HG03025 (cell line): ENCODE data around the gene ELMOD3.
"Not testable (repeated sequence)": the region's sequence is repeated elsewhere in the genome, so short reads cannot be mapped to it uniquely, and the experiment has no call there.

ENCODE experiments used
- ATAC-seq: cut with Tn5 transposase; IDR thresholded peaks from one replicate; pipeline ENCODE4 v1.9.1; 2021; ENCODE audit warnings: mild to moderate bottlenecking, moderate library complexity; ENCODE audit not compliant: unreplicated experiment, low FRiP score

ELMOD3 gene

DNA sequence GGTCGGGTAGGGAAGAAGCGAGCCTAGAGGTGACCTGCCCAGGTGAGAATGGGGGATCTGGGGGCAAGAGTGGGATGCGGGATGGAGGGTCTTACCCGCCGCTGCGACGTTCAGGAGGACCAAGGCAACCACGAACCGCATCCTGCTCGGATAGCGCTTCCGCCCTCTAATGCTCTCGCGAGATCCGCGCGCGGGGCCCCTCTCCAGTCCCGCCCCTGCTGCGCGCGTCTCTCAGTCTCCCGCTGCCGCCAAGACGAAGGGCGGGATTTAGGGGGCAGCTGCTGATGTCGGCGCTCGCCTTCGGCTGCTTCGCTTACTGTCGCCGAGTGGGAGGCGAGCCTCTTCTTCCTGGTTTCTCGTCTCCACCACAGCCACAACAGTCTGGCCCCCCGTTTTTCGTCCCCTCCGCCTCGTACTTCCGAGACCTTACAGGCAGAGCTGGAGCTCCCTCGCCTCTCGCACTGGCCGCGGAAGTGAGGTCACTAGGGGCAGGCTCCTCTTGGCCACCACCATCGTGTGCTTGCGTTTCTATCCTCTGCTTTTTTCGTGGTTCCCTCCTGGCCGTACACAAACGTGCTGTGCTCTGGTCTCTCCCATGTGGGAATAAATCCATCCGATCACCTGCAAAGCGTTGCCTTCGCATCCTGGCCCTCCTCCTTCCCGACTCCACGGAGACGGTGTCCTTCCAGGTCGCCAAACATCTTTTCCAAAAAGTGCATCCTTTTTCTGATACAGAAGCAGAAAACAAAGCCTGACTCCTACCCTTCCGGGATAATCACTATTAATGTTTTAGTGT lies 26.5 kb upstream of the ELMOD3 start, which contains the start of gene TGOLN2:
TSS of gene TGOLN2 (minus strand) at position 168 of the 796 bp plus-strand sequence. CDS start at position 141, 27 bp downstream.
- ATAC-seq = peak; percentile 80

DNA sequence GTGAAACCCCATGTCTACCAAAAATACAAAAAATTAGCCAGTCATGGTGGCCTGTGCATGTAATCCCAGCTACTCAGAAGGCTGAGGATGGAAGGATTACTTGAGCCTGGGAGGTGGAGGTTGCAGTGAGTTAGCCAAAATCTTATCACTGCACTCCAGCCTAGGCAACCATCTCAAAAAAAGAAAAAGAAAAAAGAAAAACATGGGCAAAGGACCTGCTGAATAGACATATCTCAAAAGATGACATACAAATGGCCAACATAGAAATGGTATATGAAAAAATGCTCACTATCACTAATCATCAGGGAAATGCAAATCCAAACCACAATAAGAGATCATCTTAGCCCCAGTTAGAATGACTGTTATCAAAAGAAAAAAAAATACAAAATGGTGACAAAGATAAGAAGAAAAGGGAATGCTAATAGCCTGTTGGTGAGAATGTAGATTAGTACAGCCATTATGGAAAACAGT lies 25.4 kb upstream of the ELMOD3 start:
- ATAC-seq = no peak

DNA sequence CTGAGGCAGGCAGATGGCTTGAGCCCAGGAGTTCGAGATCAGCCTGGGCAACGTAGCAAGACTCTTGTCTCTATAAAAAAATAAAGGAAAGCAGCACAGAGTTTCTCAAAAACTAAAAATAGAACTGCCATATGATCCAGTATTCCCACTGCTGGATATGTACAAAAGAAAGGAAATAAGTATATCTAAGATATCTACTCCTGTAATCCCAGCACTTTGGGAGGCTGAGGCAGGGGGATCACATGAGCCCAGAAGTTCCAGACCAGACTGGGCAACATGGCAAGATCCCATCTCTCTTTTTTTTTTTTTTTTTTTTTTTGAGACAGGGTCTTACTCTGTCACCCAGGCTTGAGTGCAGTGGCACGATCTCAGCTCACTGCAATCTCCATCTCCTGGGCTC lies 24.9 kb upstream of the ELMOD3 start:
- ATAC-seq = not testable (repeated sequence)

DNA sequence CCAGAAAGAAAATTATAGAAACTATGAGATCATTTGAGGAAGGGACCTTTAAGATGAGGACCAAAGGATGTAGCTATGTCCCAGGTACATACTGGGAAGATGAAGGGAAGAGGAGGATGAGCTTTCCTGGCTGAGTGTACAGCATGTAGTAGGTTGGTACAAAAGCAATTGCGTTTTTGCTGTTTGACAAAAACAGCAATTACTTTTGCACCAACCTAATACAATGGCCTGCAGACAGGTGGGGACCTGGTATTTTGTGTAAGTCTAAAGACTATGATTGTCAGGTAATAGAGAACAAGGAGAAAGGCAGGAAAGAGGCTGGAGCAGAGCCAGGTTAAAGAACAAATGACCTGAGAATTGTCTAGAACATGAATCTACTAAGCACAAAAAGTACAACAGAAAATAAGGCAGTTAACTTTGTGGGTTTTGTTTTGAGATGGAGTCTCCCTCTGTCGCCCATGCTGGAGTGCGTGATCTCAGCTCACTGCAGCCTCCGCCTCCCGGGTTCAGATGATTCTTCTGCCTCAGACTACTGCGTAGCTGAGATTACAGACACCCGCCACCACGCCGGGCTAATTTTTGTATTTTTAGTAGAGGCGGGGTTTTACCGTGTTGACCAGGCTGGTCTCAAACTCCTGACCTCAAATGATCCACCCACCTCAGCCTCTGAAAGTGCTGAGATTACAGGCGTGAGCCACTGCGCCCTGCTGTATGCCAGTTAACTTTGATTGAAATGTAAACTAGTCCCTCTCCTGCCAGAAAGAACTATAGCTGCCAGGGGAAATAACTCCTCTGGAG lies 23.5 kb upstream of the ELMOD3 start:
- ATAC-seq = no peak

DNA sequence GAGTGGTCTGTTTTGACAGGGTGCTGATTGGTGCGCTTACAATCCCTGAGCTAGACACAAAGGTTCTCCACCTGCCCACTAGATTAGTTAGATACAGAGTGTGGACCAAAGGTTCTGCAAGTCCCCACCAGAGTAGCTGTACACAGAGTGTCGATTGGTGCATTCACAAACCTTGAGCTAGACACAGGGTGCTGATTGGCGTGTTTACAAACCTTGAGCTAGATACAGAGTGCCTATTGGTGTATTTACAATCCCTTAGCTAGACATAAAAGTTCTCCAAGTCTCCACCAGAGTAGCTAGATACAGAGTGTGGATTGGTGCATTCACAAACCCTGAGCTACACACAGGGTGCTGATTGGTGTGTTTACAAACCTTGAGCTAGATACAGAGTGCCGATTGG lies 20.7 kb upstream of the ELMOD3 start:
- ATAC-seq = not testable (repeated sequence)

DNA sequence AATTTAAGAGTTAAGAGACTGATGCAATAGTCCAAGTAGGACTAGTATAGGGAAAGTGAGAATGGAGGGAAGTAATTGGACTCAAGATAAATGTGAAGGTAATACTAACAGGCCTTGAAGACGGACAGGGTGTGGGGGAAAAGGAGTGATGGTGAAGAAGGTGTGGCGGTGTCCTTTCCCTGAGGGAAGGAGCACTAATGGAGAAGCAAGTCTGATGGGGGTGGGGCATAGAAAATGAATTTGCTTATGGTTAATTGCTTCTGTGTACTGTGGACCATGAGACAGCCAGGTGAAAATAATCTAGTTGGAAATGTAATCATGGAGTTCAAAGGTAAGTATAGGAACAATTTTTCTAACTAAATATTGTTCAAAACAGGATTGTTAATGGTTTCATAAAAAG lies 19.6 kb upstream of the ELMOD3 start:
- ATAC-seq = no peak

DNA sequence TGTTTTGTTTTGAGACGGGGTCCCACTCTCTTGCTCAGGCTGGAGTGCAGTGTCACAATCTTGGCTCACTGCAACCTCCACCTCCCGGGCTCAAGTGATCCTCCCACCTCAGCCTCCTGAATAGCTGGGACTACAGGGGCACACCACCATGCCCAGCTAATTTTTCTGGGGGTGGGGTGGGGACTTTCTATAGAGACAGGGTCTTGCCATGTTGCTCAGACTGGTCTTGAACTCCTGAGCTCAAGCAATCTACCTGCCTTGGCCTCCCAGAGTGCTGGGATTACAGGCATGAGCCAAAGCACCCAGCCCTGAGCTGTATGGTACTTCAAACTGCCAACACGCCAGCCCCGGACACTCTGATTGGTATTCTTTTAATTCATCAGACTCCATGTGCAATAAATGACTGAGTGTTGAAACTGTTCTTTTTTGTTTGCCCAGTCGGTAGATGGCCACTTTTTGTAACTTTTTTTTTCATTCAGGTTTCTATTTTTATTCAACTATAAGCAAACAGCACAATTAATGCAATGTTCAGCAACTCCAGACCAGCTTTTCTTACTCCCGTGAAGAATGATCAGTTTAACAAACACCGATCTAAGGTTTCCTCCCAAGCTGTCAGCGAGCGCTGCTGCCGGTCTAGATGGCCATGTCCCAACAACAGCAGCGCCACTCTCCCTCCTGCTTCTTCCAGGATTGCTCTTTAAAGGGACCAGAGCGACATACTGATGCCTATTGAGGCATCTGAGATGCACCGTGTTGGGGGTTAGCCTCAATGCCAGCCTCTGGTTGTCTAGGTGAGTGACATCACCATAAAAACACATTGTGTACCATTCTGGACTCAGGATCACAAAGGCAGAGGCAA lies 14.3 kb upstream of the ELMOD3 start:
- ATAC-seq = no peak

DNA sequence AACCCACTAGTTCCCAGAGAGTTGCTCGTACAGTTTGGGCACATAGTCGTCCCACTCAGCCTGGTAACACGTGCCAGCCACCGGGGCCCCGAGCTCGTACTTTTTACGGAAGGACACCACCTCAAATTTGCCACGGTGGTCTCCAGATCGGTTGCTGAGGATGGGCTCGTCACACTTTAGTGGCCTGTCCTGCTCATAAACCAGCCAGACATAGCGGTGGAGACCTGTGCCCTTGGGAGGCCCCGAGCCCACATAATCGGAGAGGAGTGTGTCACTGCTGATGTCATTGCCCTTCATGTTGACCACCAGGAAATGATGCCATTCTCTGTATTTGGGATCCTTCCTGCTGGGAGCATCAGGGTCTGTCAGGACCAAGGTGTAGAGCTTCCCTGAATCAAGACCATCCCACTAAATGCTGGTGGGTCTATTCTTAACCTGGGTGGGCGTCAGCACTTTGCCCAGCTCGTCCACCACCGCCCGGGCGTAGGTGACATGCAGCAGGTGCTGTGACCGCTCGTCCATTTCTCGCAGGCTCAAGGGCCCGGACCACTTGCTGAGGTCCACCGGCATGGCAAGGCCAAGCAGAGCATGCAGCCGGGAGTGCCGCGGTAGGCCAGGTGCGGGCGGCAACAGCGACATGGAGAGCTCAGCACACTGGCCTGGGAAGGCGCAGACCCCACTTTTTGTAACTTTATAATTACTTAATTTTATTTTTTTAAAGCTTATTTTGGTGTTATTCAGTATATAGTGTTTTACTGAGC lies 13.1 kb upstream of the ELMOD3 start:
- no peak for ATAC-seq

DNA sequence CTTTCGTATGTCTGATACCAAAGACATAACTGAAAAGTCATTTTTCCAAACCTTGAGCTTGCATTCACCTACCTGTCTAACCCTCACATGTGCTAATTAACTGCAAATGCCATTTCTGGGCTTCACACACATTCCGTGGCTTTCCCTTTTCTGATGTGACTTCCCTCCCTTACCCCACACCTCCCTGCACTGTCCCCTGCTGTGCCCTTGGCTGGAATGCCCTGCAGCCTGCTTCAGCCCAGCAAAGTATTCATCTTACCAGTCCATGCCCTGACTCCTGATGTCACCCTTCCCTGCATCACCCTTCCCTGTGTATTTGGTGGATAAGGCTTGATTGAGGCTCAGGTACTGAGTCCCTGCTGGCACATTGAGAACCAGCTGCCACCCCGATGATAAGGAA lies 12.4 kb upstream of the ELMOD3 start:
- no peak for ATAC-seq

DNA sequence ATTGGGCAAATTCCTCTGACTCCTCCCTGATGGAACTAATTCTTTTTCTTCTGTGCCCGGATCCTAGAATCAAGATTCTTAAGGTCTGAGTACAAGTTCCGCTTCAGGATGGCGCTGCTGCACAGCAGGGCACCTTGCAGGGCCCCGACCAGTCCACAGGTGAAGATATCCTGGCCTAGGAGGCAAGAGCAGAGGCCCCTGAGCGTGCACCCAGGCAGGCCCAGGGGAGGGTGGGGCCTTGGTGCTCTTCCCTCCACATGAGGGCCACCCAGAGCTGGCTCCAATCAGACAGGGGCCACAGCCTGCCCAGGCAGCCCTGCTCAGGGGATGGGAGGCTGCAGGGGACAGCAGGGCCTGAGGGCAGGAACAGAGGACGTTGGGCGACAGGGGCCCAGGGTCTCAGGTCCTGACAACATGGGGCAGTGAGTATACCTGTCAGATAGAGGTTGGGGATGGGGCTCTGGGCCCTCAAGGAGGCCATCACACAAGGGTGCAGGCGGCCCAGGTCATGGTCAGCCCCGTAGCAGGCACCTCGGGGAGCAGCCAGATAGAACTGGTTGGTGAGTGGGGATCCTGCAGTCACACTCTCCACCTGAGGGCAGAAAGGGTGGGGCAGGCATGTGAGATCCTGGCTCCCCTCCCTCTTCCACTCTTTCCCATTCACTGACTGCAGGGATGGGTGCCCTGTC lies 11.2 kb upstream of the ELMOD3 start:
- not testable (repeated sequence) for ATAC-seq

DNA sequence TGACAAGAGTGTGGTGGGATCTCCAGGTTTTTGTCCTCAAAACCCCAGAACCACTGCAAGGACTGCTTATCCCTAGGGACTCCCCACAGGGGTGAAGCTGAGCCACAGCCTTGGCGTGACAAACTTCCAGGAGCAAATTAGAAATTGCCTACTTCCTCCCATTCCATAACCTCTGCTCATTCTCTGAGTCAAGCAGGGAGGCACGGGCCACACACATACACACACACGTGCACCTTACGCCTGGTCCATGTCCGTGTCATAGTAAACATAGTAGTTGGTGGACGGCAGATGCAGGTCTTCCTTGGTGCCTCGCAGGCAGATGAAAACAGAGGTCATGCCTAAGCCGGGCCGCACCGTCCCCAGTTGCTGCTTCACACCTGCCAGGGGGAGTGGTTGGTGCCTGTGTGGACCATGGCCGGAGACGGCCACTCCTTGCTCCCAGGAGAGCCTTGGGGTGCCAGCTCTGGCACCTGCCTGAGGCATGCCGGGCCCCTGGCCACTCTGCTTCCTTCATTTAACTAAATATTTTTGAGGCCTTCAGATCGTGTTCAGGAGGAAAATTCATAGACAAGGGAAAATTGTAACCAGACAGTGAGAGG lies 10.1 kb upstream of the ELMOD3 start:
- no peak for ATAC-seq

DNA sequence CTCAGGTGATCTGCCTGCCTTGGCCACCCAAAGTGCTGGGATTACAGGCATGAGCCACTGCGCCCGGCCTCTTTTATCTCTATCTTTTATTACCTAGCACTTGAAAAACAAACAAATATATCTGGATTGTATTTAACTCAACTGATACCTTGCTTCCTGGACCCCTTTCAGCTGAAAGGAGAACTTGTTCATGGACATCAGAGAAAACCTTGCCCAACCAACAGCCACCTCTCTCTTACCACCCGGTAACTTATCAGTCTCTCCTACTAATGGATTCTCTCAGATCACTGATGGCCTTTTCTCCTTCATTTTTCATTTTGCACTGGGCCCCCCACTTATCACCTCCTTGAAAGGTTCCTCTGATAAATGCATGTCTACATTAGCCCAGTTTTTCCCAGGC lies 7.0 kb upstream of the ELMOD3 start:
- ATAC-seq = no peak

DNA sequence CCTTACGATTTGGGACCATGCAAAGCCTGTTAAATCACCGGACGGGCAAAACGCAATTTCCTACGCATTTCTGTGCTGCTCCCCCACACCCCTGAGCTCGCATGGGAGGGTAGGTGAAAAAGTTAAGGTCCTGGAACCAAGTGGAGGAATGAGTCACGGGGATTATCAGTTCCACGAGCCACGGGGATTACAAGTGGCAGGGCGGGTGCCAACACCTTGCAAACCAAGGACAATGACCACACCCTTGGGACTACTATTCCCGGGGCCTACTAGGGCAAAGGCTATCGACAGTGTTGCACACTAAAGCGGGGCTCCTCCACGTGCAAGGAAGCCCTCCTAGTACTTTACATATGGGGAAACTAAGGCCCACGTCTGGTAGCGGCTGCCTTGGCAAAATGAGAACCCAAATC lies 688 bp upstream of the ELMOD3 start:
- peak; percentile 9 for ATAC-seq

DNA sequence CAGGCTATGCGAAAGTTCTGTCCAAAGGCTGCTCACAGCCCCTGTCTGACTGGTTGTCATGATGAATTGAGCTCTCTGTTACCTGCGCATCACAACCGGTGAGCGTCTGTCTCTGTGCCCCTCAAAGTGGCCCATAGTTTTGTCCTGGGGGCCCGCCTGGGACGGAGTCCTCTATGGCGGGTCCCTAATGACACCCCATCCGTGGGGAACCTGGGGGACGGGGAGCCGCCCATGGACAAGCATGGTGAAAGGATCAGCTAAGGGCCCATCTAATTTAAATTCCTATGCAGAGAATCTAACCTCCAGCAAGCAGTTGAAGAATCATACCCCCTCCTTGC lies 473 bp downstream of the ELMOD3 start:
- ATAC-seq = peak; percentile 15

DNA sequence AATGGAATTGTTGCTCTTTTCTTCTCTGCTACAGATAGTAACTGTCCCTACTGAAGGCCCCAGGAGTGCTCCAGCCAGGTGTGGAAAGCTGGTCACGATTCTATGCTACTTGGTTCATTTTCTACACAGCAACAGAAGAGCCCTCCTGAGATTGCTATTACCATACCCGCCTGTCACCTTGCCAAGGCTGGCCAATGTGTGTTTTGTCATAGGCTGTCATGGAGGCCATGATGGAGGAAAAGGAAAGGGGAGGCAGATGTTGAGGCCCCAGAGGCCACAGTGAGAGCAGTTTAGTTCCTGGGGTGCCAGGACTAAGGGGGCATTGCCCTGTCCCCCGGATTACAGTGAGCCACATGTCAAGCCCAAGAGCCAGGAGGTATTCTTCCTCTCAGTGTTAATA lies 952 bp downstream of the ELMOD3 start:
- ATAC-seq = no peak

DNA sequence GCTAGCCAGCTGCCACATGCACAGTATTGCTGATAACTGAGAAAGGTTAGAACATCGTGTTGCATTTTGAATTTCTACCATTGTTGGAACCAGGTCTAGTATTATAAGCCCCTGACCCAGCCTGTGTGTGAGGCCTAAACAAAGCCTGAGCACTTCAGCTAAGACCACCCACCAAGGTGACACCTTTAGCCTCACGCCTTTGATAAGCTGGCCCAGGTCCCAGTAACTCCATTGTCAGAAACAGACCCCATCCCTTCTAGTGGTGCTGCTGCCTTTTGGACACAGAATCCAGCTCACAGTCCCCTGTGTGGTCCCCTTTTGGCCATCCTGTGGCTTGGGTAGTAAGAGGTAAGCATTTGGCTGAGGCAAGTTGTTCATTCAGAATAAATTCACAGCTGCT lies 1.6 kb downstream of the ELMOD3 start:
- ATAC-seq = no peak

DNA sequence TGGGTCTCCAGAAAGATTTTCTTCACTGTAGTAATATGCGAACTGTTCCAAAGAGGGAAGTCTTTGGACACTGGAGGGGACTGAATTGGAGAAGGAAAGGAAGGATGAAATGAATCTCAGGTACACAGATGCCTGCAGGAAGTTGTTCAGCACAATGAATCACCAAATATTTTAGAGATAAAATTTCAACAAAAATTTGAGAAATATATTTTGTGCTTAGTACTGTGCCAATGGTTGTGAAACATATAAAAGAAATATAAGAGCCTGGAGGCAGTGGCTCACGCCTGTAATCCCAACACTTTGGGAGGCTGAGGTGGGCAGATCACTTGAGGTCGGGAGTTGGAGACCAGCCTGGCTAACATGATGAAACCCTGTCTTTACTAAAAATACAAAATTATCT lies 3.2 kb downstream of the ELMOD3 start:
- ATAC-seq = no peak

DNA sequence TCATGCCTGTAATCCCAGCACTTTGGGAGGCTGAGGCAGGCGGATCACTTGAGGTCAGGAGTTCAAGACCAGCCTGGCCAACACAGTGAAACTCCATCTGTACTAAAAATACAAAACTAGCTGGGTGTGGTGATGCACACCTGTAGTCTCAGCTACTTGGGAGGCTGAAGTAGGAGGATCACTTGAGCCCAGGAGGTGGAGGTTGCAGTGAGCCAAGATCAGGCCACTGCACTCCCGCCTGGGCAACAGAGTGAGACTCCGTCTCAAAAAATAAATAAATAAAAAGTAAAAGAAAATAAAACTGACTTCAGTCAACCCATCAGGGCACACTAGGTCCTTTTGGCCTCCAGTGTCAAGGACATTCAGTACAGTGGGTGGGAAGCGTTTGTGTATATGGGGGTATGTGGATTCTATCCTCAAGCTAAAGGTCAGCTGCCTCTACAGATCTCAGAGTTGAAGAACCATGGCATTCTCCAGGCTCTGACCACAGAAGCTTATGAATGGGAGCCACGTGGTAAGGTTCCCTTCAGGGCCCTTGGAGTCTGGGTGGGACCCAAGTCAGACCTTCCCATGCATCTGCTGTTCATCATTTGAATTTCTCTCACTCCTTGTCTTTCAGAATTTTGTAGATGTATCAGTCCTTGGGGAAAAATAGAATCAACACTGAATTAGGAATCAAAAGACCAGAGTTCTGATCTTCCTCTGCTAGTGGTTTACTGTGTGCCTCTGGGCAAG lies 8.3 kb downstream of the ELMOD3 start:
- ATAC-seq = not testable (repeated sequence)
